Neural cell (in vitro differentiated cells): ENCODE results near the gene HEPHL1. TPM values are rescaled to one million over a fixed set of nuclear protein-coding genes. Genes with fewer than 3 reads are reported as not detected.

Experiments
- H2AFZ ChIP-seq: fragments of 200-600, 300-800 bp; sonication (generic), shearing (Covaris generic); 2 replicates; pipeline ENCODE4 v1.6.0; 2014; ENCODE audit warnings: low read depth, mild to moderate bottlenecking, antibody characterized with exemption, low read length, moderate library complexity
- H3F3A ChIP-seq: fragments of 200-600 bp; shearing (Covaris generic); 2 replicates; pipeline ENCODE4 v1.6.1; 2016; ENCODE audit warnings: mild to moderate bottlenecking, moderate library complexity, mixed read lengths, antibody characterized with exemption, low read length; ENCODE audit not compliant: insufficient read depth, poor library complexity, severe bottlenecking
- H3K27ac ChIP-seq: fragments of 200-600, 300-800 bp; sonication (generic), shearing (Covaris generic); 2 replicates; pipeline ENCODE4 v1.5.1; 2014; ENCODE audit warnings: mild to moderate bottlenecking, low read length, moderate library complexity
- H3K27me3 ChIP-seq: fragments of 300-800, 200-600 bp; sonication (generic), shearing (Covaris generic); 2 replicates; pipeline ENCODE4 v1.6.0; 2014; ENCODE audit warnings: mild to moderate bottlenecking, low read depth, low read length, moderate library complexity; ENCODE audit not compliant: insufficient read depth
- H3K36me3 ChIP-seq: fragments of 300-800, 200-600 bp; sonication (generic), shearing (Covaris generic); 2 replicates; pipeline ENCODE4 v1.5.1; 2014; ENCODE audit warnings: mild to moderate bottlenecking, antibody characterized with exemption, low read length, moderate library complexity; ENCODE audit not compliant: insufficient read depth
- H3K4me2 ChIP-seq: fragments of 300-800, 200-600 bp; sonication (generic), shearing (Covaris generic); 2 replicates; pipeline ENCODE4 v1.6.0; 2014; ENCODE audit warnings: mild to moderate bottlenecking, low read length
- H3K4me3 ChIP-seq: fragments of 300-800, 200-600 bp; sonication (generic), shearing (Covaris generic); 2 replicates; pipeline ENCODE4 v1.5.1; 2014; ENCODE audit warnings: mild to moderate bottlenecking, low read length, moderate library complexity
- H3K79me2 ChIP-seq: fragments of 200-600 bp; shearing (Covaris generic); replicated peaks from 2 replicates; pipeline ENCODE4 v1.6.0; 2014; ENCODE audit warnings: mild to moderate bottlenecking, low read length, moderate library complexity; ENCODE audit not compliant: insufficient read depth
- H3K9ac ChIP-seq: fragments of 300-800, 200-600 bp; sonication (generic), shearing (Covaris generic); 2 replicates; pipeline ENCODE4 v1.6.1; 2016; ENCODE audit warnings: mild to moderate bottlenecking, low read length, mixed read lengths
- H3K9me2 ChIP-seq: fragments of 200-600 bp; shearing (Covaris generic); 2 replicates; pipeline ENCODE4 v1.6.1; 2016; ENCODE audit warnings: mild to moderate bottlenecking, low read length, mixed read lengths; ENCODE audit not compliant: insufficient read depth
- H3K9me3 ChIP-seq: fragments of 200-600, 300-800 bp; sonication (generic), shearing (Covaris generic); 2 replicates; pipeline ENCODE4 v1.6.1; 2016; ENCODE audit warnings: mild to moderate bottlenecking, mixed run types, low read length, moderate library complexity, mixed read lengths
- H4K20me1 ChIP-seq: fragments of 200-600 bp; shearing (Covaris generic); 2 replicates; pipeline ENCODE4 v1.6.1; 2016; ENCODE audit warnings: mild to moderate bottlenecking, mixed run types; ENCODE audit not compliant: insufficient read depth
- CTCF ChIP-seq: fragments of 450-650 bp; IDR thresholded peaks from 2 replicates; pipeline ENCODE4 v1.5.1; 2014; ENCODE audit warnings: antibody characterized with exemption, mild to moderate bottlenecking, moderate library complexity; ENCODE audit not compliant: poor library complexity, severe bottlenecking
- EP300 ChIP-seq: fragments of 450-650 bp; conservative IDR thresholded peaks from 2 replicates; pipeline ENCODE4 v1.6.1; 2014; ENCODE audit warnings: antibody characterized with exemption, mild to moderate bottlenecking, moderate library complexity; ENCODE audit not compliant: poor library complexity, severe bottlenecking
- EZH2 ChIP-seq: fragments of 200-600, 300-800 bp; shearing (Covaris generic), sonication (generic); IDR thresholded peaks from 2 replicates; pipeline ENCODE4 v1.6.1; 2014; ENCODE audit warnings: antibody characterized with exemption, low read length, borderline replicate concordance, mild to moderate bottlenecking; ENCODE audit not compliant: insufficient read depth, poor library complexity, severe bottlenecking
- MXI1 ChIP-seq: fragments of 450-650 bp; conservative IDR thresholded peaks from 2 replicates; pipeline ENCODE4 v1.6.1; 2014; ENCODE audit warnings: antibody characterized with exemption, mild to moderate bottlenecking; ENCODE audit not compliant: poor library complexity, severe bottlenecking
- POLR2AphosphoS5 ChIP-seq: IDR thresholded peaks from 2 replicates; pipeline ENCODE4 v1.6.1; 2012
- RAD21 ChIP-seq: fragments of 450-650 bp; conservative IDR thresholded peaks from 2 replicates; pipeline ENCODE4 v1.6.1; 2014; ENCODE audit warnings: antibody characterized with exemption, mild to moderate bottlenecking, moderate library complexity
- REST ChIP-seq: IDR thresholded peaks from 2 replicates; pipeline ENCODE4 v1.6.1; 2012; ENCODE audit warnings: borderline replicate concordance
- SMC3 ChIP-seq: fragments of 450-650 bp; conservative IDR thresholded peaks from 2 replicates; pipeline ENCODE4 v1.6.1; 2014; ENCODE audit warnings: antibody characterized with exemption, mild to moderate bottlenecking, moderate library complexity; ENCODE audit not compliant: poor library complexity
- TAF1 ChIP-seq: IDR thresholded peaks from 2 replicates; pipeline ENCODE4 v1.6.1; 2012; ENCODE audit warnings: low read depth
- polyA plus RNA-seq: library from polyadenylated mRNA; depleted of rRNA; stranded (reverse); fragments of >200 nt; gene quantifications from 2 replicates; pipeline ENCODE4 v1.2.3, GENCODE V29; 2014

The HEPHL1 gene
- polyA plus RNA-seq, 1 donor from 2014 or later = not detected

- no peaks in the 10 kb centered on the region for H3K9me3 ChIP-seq
- H3K36me3 ChIP-seq = no peaks in the 10 kb centered on the region
- peaks cover 88% of the 10 kb centered on the region for H3K79me2 ChIP-seq
- no peak overlapping the region for H2AFZ ChIP-seq
- no peaks in the 10 kb centered on the region for H3K9me2 ChIP-seq
- TF ChIP-seq RAD21 (no peak), REST (no peak), EZH2 (no peak), TAF1 (no peak), EP300 (no peak), SMC3 (no peak), CTCF (no peak), POLR2AphosphoS5 (no peak), MXI1 (no peak)
- no peaks in the 10 kb centered on the region for H3K27me3 ChIP-seq
- no peak overlapping the region for H3K9ac ChIP-seq
- no peak overlapping the region for H3K4me2 ChIP-seq
- H4K20me1 ChIP-seq = no peaks in the 10 kb centered on the region
- no peaks in the 10 kb centered on the region for H3F3A ChIP-seq
- no peak overlapping the region for H3K4me3 ChIP-seq
- no peak overlapping the region for H3K27ac ChIP-seq
Measured at GRCh38 chr11:94148189-94148588, 127.0 kb downstream of the HEPHL1 start.

GRCh38 chr11:94149431-94150017 is 128.4 kb downstream of the HEPHL1 start:
- Histone ChIP-seq H4K20me1 (no peaks in the 10 kb centered on the region), H3K9me2 (no peaks in the 10 kb centered on the region), H3K9ac (no peak overlapping the region), H3F3A (no peaks in the 10 kb centered on the region), H3K9me3 (no peaks in the 10 kb centered on the region), H3K79me2 (peaks cover 76% of the 10 kb centered on the region), H2AFZ (no peak overlapping the region), H3K36me3 (no peaks in the 10 kb centered on the region), H3K4me2 (no peak overlapping the region), H3K4me3 (no peak overlapping the region), H3K27me3 (no peaks in the 10 kb centered on the region), H3K27ac (no peak overlapping the region)
- TF ChIP-seq REST = no peak
- no peak for TF ChIP-seq EP300
- no peak for TF ChIP-seq CTCF
- TF ChIP-seq SMC3 = no peak
- no peak for TF ChIP-seq EZH2
- no peak for TF ChIP-seq RAD21
- no peak for TF ChIP-seq POLR2AphosphoS5
- TF ChIP-seq MXI1 = no peak
- no peak for TF ChIP-seq TAF1
